Activated T-cell treated with anti-CD3 and anti-CD28 coated beads for 4 hours (primary cell): ENCODE data around the gene CDC42SE2.
"Not testable (repeated sequence)": the region's sequence is repeated elsewhere in the genome, so short reads cannot be mapped to it uniquely, and the experiment has no call there.

Source experiments
- DNase-seq: peaks from one replicate; pipeline ENCODE4 v3.0.0-alpha.2; 2020

CDC42SE2 gene

DNA sequence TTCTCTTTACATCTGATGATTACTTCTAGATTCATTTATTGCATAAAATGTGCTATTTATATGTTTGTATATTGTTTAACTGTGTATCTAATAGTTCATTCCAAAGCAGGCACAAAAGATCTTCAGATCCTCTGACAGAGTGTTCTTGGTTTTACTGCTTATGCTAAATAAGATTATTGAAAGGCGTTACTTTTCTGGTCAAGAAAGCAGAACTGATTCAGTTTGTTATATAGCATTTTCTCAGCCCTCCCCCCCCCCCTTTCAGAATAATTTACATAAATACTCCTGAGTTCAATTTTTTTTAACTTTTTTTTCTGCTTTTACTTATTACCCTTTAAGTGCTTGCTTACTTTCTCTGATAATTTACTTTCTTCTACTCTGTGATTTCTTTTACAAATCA lies 15.4 kb downstream of the CDC42SE2 start:
- DNase-seq, result no peak

DNA sequence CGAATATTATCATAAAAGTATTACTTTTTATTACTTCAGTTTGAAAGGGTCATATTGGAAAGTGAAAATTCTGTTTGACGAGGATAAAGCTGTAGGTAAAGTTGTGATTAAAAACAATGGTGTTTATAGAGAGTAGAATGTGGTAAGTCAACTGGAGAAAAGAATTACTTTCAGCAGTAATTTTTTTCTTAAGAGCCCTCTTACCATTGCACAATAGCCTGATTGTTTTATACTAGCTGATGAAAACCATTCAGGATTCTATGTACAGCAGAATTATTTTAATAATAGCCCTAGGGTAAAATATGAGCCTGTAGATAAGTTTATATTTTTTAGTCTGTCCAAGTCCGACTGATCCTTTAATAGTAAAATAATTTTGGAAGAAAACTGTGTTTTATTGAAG lies 16.6 kb downstream of the CDC42SE2 start:
- no peak for DNase-seq

DNA sequence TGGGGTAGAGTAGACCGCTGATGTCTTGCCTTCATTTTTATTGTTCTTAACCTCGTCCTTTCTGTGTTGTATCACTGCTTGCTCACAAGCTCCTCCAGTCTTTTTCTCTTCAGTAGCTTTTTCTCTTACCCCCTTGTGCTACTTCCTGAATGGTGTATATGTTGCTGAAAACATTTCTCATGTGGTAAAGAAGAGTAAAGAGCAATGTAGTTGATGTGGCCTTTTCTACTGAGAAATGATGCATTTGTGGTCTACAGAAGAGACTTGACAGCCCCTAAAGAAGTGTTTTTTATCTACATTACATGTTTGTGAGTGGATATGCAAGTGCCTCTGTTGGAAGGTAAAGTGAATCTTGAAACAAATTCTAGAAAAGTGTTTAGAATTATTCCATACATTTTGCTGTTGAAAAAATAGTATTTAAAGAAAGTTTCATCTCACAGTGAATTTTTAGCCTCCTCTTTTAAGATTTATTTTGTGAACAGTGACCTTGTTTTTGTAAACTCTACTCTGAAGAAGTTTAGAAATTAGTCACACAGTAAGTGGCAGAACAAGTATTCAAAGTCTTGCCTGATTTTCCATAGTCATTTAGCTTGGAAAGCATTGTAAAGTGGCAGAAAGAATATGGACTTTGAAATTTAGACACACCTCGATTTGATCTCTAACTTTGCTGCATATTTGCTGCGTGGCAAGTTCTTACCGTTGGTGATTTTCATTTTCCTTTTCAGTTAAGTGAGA lies 17.4 kb downstream of the CDC42SE2 start:
- no peak for DNase-seq

DNA sequence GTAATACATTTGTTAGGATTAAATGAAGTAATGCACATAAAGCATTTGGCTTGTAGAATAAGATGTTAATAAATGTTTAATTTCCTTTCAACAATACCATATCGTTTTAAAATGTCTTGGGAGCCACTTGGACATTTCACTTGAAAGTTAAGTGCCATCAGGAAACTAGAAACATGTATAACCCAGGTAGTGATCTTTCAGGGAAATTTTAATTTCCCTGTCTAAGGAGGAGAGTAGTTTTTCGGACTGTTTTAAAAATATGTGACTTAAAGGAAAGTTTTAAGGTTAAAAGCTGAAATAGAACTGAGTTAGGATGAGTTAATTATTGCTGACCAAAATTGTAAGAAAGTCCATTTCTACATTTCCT lies 18.0 kb downstream of the CDC42SE2 start:
- DNase-seq, result no peak

DNA sequence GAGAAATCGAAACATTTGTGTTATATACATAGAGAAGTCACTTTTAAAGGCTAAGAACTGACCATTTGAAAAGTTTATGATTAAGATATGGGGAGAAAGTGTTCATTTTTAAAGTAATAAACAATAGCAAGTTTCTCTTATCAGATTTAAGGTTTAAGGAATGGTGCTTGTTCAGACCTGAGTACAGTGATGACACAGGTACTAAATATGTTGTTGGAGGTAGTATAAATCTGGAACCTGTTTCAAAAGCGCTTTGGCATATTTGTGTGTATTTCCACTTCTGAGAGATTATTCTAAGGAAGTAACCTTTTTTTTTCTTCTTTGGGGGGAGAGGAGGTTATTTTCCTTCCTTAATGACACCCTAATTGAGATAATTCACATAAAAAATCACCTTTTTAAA lies 18.4 kb downstream of the CDC42SE2 start:
- DNase-seq, result no peak

DNA sequence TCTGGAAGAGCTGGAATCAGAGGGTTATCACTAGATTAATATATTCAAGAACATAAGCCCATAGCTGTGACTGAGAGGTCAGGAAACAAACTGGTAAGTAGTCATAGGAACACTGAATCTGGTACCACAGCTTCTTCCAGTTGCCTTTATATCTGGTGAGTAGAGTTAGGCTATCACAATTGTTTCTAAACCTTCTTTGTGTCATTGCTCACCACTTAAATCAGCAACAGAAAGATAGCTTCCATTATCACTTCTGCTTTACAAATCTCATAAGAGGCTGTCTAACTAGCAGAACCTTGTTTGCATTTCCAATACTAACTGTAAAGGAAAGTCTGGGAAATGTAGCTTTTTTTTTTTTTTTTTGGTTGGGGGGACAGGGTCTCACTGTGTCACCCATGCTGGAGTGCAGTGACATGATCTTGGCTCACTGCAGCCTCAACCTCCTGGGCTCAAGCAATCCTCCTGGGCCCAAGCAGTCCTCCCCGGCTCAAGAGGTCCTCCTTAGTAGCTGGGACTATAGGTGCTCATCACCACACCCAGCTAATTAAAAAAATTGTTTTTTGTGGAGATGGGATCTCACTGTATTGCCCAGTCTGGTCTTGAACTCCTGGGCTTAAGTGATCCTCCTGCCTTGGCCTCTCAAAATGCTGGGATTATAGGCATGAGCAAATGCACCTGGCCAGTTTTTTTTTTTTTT lies 22.0 kb downstream of the CDC42SE2 start:
- no peak for DNase-seq

DNA sequence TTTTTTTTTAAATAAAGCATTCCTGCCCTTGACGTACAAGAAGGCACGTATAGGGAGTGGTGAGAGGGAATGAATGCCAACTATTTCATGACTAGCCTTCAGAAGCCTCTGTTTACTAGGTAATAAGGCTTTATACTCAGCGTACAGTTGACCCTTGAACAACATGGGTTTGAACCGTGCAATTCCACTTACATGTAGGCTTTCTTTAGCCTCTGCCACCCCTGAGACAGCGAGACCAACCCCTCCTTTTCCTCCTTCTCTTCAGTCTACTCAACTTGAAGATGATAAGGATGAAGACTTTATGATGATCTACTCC lies 22.5 kb downstream of the CDC42SE2 start:
- no peak for DNase-seq

DNA sequence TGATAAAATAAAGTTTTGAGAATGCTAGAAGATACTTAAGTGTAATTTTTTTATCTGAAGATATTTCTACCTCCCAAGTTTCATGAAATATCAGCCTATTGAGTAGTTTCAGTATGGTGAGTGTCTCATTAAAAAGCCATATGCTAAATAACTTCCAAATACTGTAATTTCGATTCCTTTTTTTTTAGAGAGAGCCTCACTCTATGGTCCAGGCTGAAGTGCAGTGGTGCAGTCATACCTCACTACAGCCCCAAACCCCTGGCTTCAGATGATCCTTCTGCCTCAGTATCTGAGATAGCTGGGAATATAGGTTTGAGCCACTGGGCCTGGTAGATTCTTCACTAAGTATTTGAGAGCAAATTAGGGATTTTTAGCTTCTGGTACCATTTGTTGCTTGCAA lies 24.5 kb downstream of the CDC42SE2 start:
- DNase-seq, result no peak

DNA sequence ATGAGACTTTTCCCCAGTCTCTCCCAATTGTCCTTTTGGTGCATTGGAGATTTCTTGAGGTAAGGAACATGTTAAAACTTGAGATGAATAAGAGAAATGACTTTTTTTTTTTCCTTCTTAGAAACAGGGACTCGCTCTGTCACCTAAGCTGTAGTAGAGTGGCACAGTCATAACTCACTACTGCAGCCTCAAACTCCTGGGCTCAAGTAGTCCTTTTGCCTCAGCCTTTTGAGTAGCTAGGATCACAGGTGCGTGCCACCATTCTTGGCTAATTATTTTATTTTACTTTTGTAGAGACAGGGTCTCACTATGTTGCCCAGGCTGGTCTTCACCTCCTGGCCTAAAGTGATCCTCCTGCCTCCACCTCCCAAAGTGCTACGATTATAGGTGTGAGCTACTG lies 25.9 kb downstream of the CDC42SE2 start:
- DNase-seq, result no peak

DNA sequence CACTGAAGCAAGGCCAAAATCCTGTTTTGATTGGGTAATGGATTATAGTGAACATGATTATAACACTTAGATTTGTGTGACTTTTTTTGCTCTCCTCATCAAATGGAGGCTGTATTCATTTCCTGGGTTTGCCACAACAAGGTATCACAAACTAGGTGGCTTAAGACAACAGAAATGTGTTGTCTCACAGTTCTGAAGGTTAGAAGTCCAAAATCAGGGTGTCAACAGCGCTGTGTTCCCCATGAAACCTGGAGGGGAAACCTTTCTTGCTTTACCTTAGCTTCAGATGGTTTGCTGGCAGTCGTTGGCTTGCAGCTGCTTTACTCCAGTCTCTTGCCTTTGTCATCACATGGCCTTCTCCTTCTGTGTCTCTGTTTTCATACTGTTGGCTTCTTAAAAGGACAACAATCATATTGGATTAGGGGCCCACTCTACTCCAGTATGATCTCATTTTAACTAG lies 32.4 kb downstream of the CDC42SE2 start:
- DNase-seq, result no peak

DNA sequence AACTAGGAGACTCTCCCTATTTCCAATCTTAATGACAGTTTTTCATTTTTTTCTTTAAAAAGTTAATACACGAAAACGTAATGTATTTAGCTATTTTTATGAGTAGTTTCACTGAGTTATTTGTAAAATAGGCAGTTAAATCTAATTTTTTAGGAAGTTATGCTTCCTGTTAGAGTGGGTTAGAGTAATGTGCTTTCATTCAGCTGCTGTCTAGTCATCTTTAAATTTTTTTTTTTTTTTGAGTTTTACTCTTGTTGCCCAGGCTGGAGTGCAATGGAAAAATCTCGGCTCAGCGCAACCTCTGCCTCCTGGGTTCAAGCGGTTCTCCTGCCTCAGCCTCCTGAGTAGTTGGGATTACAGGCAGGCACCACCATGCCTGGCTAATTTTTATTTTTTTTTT lies 34.0 kb downstream of the CDC42SE2 start:
- no peak for DNase-seq

DNA sequence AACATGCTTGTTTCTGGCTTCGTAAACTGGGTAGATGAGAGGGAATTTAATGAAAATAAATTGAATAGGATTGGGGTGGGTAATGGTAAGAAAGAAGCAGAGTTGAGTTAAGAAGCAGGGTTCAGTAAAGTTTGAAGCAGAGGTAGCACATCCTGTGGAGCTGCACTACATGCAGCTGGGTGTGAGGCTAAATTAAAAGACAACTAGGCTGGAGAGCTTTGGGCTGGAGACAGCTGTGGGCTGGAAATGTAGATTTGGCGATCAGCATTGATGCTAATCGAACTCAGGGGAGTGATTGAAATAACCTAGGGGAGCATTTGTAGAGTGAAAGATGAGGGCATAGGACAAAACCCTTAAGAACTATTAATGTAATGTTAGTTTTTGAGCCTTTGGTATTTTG lies 35.6 kb downstream of the CDC42SE2 start:
- DNase-seq, result no peak

DNA sequence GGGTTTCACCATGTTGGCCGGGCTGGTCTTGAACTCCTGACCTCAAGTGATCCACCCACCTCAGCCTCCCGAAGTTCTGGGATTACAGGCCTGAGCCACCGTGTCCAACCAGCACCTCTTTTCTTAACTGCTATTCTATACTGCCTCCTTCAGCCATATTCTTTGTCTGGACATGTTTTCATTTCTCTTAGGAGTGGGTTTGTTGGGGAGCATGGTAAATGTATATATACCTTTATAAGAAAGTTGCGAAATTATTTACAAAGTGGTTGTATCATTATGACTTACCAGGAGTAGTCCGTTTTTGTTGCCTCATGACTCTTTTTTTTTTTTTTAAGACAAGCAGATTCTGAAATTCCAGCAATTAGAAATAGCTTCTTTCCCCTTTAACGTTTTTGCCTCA lies 38.7 kb downstream of the CDC42SE2 start:
- no peak for DNase-seq

DNA sequence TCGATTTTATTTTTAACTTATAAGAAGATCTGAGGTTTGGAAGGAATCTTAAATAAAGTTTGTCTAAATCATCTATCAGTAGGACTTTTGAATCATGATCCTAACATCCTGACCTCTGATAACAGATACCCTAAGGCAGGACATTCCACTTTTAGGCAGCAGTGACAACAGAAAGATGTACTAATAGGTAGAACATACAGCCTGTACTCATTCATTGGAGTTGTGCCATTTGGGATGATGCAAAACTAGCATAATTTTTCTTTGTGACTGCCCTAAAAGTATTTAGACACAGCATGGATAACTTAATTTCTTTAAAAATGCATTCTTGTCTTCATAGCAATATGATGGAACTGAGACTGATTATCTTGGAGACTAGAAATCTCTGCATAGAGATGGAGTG lies 39.7 kb downstream of the CDC42SE2 start:
- DNase-seq, result no peak

DNA sequence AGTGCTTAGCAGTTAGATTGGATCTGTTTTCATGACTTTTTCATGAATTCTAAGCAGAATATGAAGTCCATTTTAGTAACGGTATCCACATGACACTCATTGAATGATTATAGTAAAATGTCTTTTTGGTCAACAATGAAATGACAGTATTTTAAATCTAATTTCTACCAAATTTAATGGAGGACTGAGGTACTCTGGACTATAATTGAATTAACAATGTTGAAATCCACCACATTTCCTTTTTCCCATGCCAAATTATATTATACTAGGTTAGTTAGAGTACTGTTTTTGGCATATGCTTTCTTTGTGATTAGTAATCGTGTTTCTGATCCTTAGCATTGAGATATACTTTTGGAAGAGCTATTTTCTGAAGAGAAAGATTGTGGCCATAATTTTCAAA lies 40.6 kb downstream of the CDC42SE2 start:
- DNase-seq, result no peak

DNA sequence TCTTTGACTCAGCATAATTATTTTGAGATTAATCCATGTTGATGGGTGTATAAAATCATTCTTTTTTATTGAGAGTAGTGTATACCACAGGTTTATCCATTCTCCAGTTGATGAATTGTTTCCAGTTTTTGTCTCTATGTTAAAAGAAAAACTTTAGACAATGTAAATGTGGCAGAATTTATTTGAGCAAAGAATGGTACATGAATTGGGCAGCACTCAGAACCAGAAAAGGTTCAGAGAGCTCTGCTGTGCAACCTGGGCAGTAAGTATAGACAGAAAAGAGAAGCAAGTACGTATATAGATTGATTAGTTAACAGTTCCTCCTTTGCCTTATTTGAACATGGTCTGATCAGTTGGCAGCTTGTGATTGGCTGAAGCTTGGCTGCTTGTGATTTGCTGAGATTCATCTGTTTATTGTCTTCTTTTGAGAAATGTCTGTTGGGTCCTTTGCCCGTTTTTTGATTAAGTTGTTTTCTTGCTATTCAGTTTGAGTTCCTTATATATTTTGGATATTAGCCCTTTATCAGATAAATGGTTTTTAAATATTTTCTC lies 41.4 kb downstream of the CDC42SE2 start:
- no peak for DNase-seq

DNA sequence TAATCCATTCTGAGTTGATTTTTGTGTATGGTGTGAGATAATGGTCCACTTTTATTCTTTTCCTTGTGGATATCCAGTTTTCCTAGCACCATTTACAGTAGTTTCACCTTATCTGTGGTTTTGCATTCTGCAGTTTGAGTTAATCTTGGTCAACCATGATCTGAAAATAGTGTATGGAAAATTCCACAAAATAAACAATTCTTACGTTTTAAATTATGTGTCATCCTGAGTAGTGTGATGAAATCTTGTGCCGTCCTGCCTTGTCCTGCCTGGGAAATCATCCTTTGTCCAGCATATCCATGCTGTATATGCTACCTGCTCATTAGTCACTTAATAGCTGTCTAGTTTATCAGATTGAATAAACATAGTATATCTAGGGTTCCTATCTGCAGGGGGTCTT lies 42.1 kb downstream of the CDC42SE2 start:
- no peak for DNase-seq

DNA sequence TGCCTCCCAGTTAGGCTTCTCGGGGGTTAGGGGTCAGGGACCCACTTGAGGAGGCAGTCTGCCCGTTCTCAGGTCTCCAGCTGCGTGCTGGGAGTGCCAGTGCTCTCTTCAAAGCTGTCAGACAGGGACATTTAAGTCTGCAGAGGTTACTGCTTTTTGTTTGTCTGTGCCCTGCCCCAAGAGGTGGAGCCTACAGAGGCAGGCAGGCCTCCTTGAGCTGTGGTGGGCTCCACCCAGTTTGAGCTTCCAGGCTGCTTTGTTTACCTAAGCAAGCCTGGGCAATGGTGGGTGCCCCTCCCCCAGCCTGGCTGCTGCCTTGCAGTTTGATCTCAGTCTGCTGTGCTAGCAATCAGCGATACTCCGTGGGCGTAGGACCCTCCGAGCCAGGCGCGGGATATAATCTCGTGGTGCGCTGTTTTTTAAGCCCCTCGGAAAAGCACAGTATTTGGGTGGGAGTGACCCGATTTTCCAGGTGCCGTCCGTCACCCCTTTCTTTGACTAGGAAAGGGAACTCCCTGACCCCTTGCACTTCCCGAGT lies 48.5 kb downstream of the CDC42SE2 start:
- not testable (repeated sequence) for DNase-seq

DNA sequence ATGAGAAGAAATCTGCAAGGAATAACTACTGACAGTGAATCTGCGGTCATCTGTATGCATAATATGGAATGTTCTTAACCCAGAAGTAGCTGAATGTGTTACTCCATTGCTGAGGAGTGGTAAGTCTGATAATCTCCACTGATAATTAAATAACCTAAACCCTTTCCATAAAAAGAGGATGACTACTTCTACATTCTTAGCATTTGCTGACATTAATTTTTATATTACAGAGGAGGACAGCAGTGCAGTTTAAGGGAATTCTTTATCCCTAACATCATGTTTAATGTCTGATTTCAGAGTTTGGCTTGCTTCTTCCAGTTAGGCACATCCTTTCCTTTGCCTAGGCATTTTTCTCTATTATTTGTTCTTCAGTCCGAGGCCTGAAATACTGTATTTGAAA lies 52.2 kb downstream of the CDC42SE2 start:
- DNase-seq, result no peak

DNA sequence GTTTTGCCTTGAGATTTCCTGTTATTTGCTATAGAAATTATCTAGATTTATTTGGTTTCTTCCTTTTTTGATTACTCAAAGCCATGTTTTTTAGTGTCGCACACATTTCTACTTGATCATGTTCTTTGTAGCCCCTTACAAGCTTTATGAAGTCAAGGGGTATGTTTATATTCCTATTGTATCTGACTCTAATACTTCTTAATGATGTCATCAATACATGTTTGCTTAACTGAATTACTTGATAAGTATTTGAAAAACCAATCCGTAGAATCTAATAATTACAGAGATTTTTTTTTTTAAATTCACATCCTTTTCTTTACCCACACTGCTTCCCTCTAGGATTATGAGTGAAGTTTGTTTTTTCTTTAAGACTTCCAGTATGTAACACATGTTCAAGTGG lies 53.0 kb downstream of the CDC42SE2 start:
- no peak for DNase-seq

DNA sequence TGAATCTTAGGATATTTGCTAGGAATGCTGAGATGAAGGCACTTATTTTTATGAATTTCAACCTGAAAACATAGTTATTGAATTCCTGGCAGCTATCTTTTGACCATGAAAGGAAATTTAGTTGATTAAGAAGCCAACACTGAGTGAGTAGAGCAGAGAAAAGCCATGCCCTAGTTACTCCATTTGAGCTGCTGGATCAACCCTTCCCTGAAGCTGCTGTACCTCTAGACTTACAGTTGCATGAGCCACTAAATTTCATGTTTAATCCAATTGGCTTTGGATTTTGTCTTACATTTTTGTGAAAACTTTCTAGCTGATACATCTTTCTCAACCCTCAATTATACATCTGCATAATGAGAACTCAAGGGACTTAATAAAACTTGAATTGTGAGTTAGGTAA lies 54.6 kb downstream of the CDC42SE2 start:
- no peak for DNase-seq

DNA sequence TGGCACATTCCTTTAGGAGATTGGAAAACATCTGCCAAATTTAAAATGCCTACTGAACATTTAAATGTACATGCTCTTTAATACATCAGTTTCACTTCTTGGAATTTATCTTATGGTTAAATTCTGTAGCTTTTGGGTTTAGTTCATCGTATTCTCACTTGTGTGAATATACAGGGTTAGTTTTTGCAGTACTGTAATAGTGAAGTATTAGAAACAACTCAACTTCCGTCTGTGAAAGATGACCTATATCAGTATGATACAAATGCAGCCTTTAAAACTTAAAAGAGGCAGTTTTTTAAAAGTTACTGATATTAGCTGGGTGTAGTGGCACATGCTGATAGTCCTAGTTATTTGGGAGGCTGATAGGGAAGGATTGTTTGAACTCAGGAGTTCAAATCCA lies 57.2 kb downstream of the CDC42SE2 start:
- no peak for DNase-seq

DNA sequence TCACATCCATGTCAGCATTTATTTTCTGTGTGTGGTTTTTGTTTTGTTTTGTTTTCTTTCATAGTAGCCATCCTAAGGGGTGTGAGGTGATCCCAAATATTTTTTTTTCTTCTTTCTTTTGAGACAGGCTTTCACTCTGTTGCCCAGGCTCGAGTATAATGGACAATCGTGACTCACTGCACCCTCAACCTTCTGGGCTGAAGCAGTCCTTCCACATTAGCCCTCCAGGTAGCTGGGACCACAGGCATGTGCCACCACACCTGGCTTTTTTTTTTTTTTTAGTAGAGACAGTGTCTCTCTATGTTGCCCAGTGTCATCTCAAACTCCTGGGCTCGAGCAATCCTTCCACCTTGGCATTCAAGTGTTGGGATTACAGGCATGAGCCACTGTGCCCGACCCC lies 59.1 kb downstream of the CDC42SE2 start:
- DNase-seq, result no peak

DNA sequence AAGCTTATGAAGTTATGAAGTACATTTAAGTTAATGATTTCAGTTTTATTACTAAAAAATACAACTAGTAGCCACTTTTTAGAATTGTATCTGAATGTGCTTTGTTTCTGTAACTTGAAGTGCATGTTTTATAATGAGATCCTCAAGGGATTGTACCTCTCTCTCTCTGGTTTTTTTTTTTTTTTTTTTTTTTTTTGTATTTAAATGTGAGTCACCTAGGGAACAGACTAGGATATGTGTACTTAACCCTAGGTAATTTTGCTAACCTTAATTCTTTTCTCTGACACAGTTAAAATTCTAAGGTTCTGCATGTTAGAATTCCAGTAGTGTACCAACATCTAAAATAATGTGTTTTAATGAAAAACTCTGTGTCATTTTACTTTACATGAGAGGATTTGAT lies 59.5 kb downstream of the CDC42SE2 start:
- no peak for DNase-seq

DNA sequence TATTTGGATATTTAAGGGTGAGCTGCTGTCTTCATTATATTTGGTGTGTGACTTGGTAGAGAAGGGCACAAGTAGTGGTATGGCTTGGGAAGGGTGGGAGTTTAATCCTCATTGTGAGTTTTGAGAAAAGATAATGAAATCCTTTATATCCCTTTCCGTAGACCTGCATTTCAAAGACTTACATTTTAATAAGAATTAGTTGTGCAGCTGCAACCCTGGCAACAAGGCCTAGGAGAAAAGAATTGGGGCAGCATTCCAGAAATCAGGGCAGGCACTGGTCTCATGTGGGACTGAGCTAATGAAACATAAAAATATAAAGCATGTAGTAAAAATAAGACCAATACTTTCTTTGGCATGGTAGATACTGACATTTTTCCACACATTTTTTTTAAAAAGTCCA lies 60.5 kb downstream of the CDC42SE2 start:
- DNase-seq, result no peak
